ENCODE data around the gene PPM1N. TPM values are rescaled to one million over a fixed set of nuclear protein-coding genes. Genes with fewer than 3 reads are reported as not detected.

PPM1N gene
- total RNA-seq, 2 donors from 2014 or later = 1.5 to 7.4 TPM

- H3K36me3 Mint-ChIP-seq = peaks cover 12 to 31% of the 10 kb centered on the region in 2 donors
- no peak for DNase-seq (ENCODE audit: low spot score in 2 of 2)
- ATAC-seq = no peak
- H3K9me3 Mint-ChIP-seq = no peaks in the 10 kb centered on the region
- H3K27ac Mint-ChIP-seq = peak overlapping the region; percentile 1 to 77
Observed at GRCh38 chr19:45511074-45511473, 12.8 kb downstream of the PPM1N start.

GRCh38 chr19:45512881-45513483 lies 14.7 kb downstream of the PPM1N start:
- peaks cover 6 to 38% of the 10 kb centered on the region in 2 donors for H3K36me3 Mint-ChIP-seq
- DNase-seq (ENCODE audit: low spot score in 2 of 2) (no peak), ATAC-seq (no peak)
- peak overlapping the region in 1 of 2 donors; percentile 97 for H3K27ac Mint-ChIP-seq
- H3K9me3 Mint-ChIP-seq = no peaks in the 10 kb centered on the region

- DNase-seq (ENCODE audit: low spot score in 2 of 2) = no peak
- Mint-ChIP-seq H3K27ac (peak overlapping the region; percentile 94 to 97), H3K9me3 (no peaks in the 10 kb centered on the region), H3K36me3 (peaks cover 6 to 33% of the 10 kb centered on the region in 2 donors)
- peak; percentile 20 to 65 for ATAC-seq
Observed at GRCh38 chr19:45514376-45515051, 16.3 kb downstream of the PPM1N start.

- Mint-ChIP-seq H3K9me3 (no peaks in the 10 kb centered on the region), H3K36me3 (peaks cover 6 to 28% of the 10 kb centered on the region in 2 donors), H3K27ac (peak overlapping the region; percentile 91 to 94)
- ATAC-seq (peak; percentile 39 to 73), DNase-seq (ENCODE audit: low spot score in 2 of 2) (peak in 1 of 2 donors; percentile 72)
Observed at GRCh38 chr19:45515081-45515624, 16.9 kb downstream of the PPM1N start.

- no peak for DNase-seq (ENCODE audit: low spot score in 2 of 2)
- Mint-ChIP-seq H3K27ac (peak overlapping the region; percentile 91 to 94), H3K9me3 (no peaks in the 10 kb centered on the region), H3K36me3 (peaks cover 6 to 22% of the 10 kb centered on the region in 2 donors)
- ATAC-seq = peak in 1 of 2 donors; percentile 4
Observed at GRCh38 chr19:45515807-45516401, 17.7 kb downstream of the PPM1N start.

- ATAC-seq = no peak
- no peaks in the 10 kb centered on the region for H3K9me3 Mint-ChIP-seq
- peaks cover 6 to 18% of the 10 kb centered on the region in 2 donors for H3K36me3 Mint-ChIP-seq
- no peak for DNase-seq (ENCODE audit: low spot score in 2 of 2)
- H3K27ac Mint-ChIP-seq = peak overlapping the region in 1 of 2 donors; percentile 1
Observed at GRCh38 chr19:45517238-45517637, 19.0 kb downstream of the PPM1N start.

- H3K9me3 Mint-ChIP-seq = no peaks in the 10 kb centered on the region
- ATAC-seq (no peak), DNase-seq (ENCODE audit: low spot score in 2 of 2) (no peak)
- peak overlapping the region in 1 of 2 donors; percentile 1 for H3K27ac Mint-ChIP-seq
- peaks cover 6 to 18% of the 10 kb centered on the region in 2 donors for H3K36me3 Mint-ChIP-seq
Observed at GRCh38 chr19:45517641-45518468, 19.6 kb downstream of the PPM1N start.

GRCh38 chr19:45518469-45518826 lies 20.2 kb downstream of the PPM1N start:
- peaks cover 6 to 18% of the 10 kb centered on the region in 2 donors for H3K36me3 Mint-ChIP-seq
- no peak overlapping the region for H3K27ac Mint-ChIP-seq
- no peak for ATAC-seq
- no peak for DNase-seq (ENCODE audit: low spot score in 2 of 2)
- H3K9me3 Mint-ChIP-seq = no peaks in the 10 kb centered on the region

GRCh38 chr19:45522010-45522941 lies 24.0 kb downstream of the PPM1N start:
- Mint-ChIP-seq H3K36me3 (peaks cover 0 to 14% of the 10 kb centered on the region in 2 donors), H3K27ac (peak overlapping the region in 1 of 2 donors; percentile 30), H3K9me3 (no peaks in the 10 kb centered on the region)
- ATAC-seq (no peak), DNase-seq (ENCODE audit: low spot score in 2 of 2) (no peak)

GRCh38 chr19:45523642-45524256 lies 25.5 kb downstream of the PPM1N start:
- Mint-ChIP-seq H3K9me3 (no peaks in the 10 kb centered on the region), H3K27ac (peak overlapping the region; percentile 27 to 73), H3K36me3 (peaks cover 5 to 17% of the 10 kb centered on the region in 2 donors)
- DNase-seq (ENCODE audit: low spot score in 2 of 2) = peak; percentile 72 to 74
- peak; percentile 92 to 98 for ATAC-seq

GRCh38 chr19:45524575-45525129 lies 26.4 kb downstream of the PPM1N start:
- Mint-ChIP-seq H3K27ac (no peak overlapping the region), H3K36me3 (peaks cover 5 to 17% of the 10 kb centered on the region in 2 donors), H3K9me3 (no peaks in the 10 kb centered on the region)
- no peak for ATAC-seq
- no peak for DNase-seq (ENCODE audit: low spot score in 2 of 2)

- Mint-ChIP-seq H3K36me3 (peaks cover 5 to 17% of the 10 kb centered on the region in 2 donors), H3K9me3 (no peaks in the 10 kb centered on the region), H3K27ac (peak overlapping the region in 1 of 2 donors; percentile 44)
- ATAC-seq (peak in 1 of 2 donors; percentile 47), DNase-seq (ENCODE audit: low spot score in 2 of 2) (no peak)
Observed at GRCh38 chr19:45526143-45526542, 27.9 kb downstream of the PPM1N start.

GRCh38 chr19:45526971-45527370 lies 28.7 kb downstream of the PPM1N start:
- ATAC-seq = no peak
- Mint-ChIP-seq H3K9me3 (no peaks in the 10 kb centered on the region), H3K36me3 (peaks cover 5 to 17% of the 10 kb centered on the region in 2 donors), H3K27ac (peak overlapping the region in 1 of 2 donors; percentile 26)
- no peak for DNase-seq (ENCODE audit: low spot score in 2 of 2)

- ATAC-seq (no peak), DNase-seq (ENCODE audit: low spot score in 2 of 2) (no peak)
- H3K27ac Mint-ChIP-seq = peak overlapping the region; percentile 12 to 26
- no peaks in the 10 kb centered on the region for H3K9me3 Mint-ChIP-seq
- H3K36me3 Mint-ChIP-seq = peaks cover 5 to 17% of the 10 kb centered on the region in 2 donors
Observed at GRCh38 chr19:45527731-45528130, 29.5 kb downstream of the PPM1N start.

Data from activated naive CD4-positive, alpha-beta T cell treated with anti-CD3 and anti-CD28 coated beads, Interleukin-2, amount 50 U/mL, for 72 hours (primary cell).